ENCODE data around the gene PHACTR4. TPM values are rescaled to one million over a fixed set of nuclear protein-coding genes. Genes with fewer than 3 reads are reported as not detected.
A peak's percentile ranks its signal among the peaks of the same experiment; 100 is the strongest.
"Not testable (repeated sequence)": the region's sequence is repeated elsewhere in the genome, so short reads cannot be mapped to it uniquely, and the experiment has no call there.

The PHACTR4 gene
- total RNA-seq, 1 donor from 2014 or later: 33.0 TPM

- intact Hi-C loops (cut with DNase I): no loop called here
- Histone ChIP-seq H3K27ac (no peak overlapping the region), H3K4me3 (no peak overlapping the region), H3K4me1 (no peaks in the 10 kb centered on the region), H3K36me3 (peaks cover 0 to under 1% of the 10 kb centered on the region in 2 donors), H3K9me3 (no peaks in the 10 kb centered on the region), H3K27me3 (no peaks in the 10 kb centered on the region)
- no peak for TF ChIP-seq CTCF (IDR thresholded peaks at IDR 0.05)
- no peak for DNase-seq (ENCODE audit: low spot score in 2 of 2)
Observed at GRCh38 chr1:28341591-28341990, 27.9 kb upstream of the PHACTR4 start.

GRCh38 chr1:28343405-28343804 lies 26.1 kb upstream of the PHACTR4 start:
- intact Hi-C loops (cut with DNase I): no loop called here
- H3K4me1 ChIP-seq: no peaks in the 10 kb centered on the region
- H3K36me3 ChIP-seq: no peaks in the 10 kb centered on the region
- no peaks in the 10 kb centered on the region for H3K9me3 ChIP-seq
- no peak overlapping the region for H3K27ac ChIP-seq
- no peak for DNase-seq (ENCODE audit: low spot score in 2 of 2)
- H3K4me3 ChIP-seq: no peak overlapping the region
- no peak for TF ChIP-seq CTCF (IDR thresholded peaks at IDR 0.05)
- H3K27me3 ChIP-seq: no peaks in the 10 kb centered on the region

GRCh38 chr1:28353248-28353810 lies 16.2 kb upstream of the PHACTR4 start:
- H3K27ac ChIP-seq; H3K9me3 ChIP-seq; H3K4me1 ChIP-seq; H3K36me3 ChIP-seq; DNase-seq (ENCODE audit: low spot score in 2 of 2); intact Hi-C loops (cut with DNase I); H3K27me3 ChIP-seq; H3K4me3 ChIP-seq: not testable (repeated sequence)

- Histone ChIP-seq H3K36me3 (no peaks in the 10 kb centered on the region), H3K27me3 (no peaks in the 10 kb centered on the region), H3K4me3 (no peak overlapping the region), H3K27ac (no peak overlapping the region), H3K9me3 (no peaks in the 10 kb centered on the region), H3K4me1 (no peaks in the 10 kb centered on the region)
- no peak for TF ChIP-seq CTCF (IDR thresholded peaks at IDR 0.05)
- intact Hi-C loops (cut with DNase I): no loop called here
- no peak for DNase-seq (ENCODE audit: low spot score in 2 of 2)
Observed at GRCh38 chr1:28354121-28354520, 15.4 kb upstream of the PHACTR4 start.

GRCh38 chr1:28358716-28359115 lies 10.8 kb upstream of the PHACTR4 start:
- H3K27me3 ChIP-seq: no peaks in the 10 kb centered on the region
- no peak for DNase-seq (ENCODE audit: low spot score in 2 of 2)
- no peak overlapping the region for H3K27ac ChIP-seq
- H3K36me3 ChIP-seq: no peaks in the 10 kb centered on the region
- H3K4me1 ChIP-seq: no peaks in the 10 kb centered on the region
- no peak overlapping the region for H3K4me3 ChIP-seq
- H3K9me3 ChIP-seq: no peaks in the 10 kb centered on the region
- intact Hi-C loops (cut with DNase I): no loop called here
- TF ChIP-seq CTCF (IDR thresholded peaks at IDR 0.05): no peak

- Histone ChIP-seq H3K4me1 (no peaks in the 10 kb centered on the region), H3K4me3 (no peak overlapping the region), H3K9me3 (no peaks in the 10 kb centered on the region), H3K27me3 (no peaks in the 10 kb centered on the region), H3K27ac (no peak overlapping the region), H3K36me3 (no peaks in the 10 kb centered on the region)
- TF ChIP-seq CTCF (IDR thresholded peaks at IDR 0.05): peak; percentile 42 to 66 (median 50)
- DNase-seq (ENCODE audit: low spot score in 2 of 2): peak in 1 of 2 donors; percentile 77
- intact Hi-C loops (cut with DNase I): loop anchor here (2.0 kb wide), 1 partner anchor 243 kb away; no protein-coding TSS in a partner anchor
Observed at GRCh38 chr1:28359592-28360239, 9.8 kb upstream of the PHACTR4 start.
